CD4-positive, alpha-beta T cell treated with Interleukin-15 for 4 hours (primary cell): ENCODE results near the gene ZDHHC24.

Experiments used
- DNase-seq: peaks from one replicate; pipeline ENCODE4 v3.0.0-alpha.2; 2020; ENCODE audit warnings: low spot score

Gene ZDHHC24

DNA sequence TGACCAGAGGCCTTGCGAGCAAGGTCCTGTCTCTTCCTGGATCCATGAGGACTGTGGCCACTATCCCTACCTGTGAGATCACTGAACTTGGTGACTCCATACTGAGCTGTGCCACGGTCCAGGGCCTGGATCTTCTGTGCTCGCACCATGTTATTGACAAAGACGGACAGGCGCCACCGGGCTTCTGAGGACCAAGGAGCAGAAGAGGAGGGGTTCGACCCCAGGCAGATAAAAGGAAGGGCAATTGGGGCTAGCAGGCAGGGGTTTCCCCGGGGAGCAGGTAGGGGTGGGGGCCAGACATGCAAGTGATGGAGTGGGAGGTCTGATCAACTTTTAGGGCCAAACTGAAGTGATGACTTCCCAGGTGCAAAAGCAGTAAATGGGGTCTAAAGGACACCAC, 20.4 kb upstream of the ZDHHC24 start:
- no peak for DNase-seq

DNA sequence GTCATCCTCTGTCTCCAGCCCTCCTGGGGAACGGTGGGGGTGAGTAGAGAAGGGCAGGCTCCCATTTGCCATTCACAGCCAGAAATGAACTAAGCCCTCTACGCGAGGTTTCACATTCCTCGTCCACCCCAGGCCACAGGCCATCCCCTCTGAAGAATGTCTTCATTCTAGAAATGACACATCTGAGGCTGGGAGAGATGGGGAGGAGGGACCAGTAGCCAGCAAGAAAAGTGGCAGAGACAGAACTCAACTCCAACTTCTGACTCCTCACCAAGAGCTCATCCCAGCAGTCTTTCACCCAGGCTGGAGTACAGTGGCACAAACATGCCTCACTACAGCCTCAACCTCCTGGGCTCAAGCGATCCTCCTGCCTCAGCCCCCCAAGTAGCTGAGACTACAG, 19.1 kb upstream of the ZDHHC24 start:
- no peak for DNase-seq

DNA sequence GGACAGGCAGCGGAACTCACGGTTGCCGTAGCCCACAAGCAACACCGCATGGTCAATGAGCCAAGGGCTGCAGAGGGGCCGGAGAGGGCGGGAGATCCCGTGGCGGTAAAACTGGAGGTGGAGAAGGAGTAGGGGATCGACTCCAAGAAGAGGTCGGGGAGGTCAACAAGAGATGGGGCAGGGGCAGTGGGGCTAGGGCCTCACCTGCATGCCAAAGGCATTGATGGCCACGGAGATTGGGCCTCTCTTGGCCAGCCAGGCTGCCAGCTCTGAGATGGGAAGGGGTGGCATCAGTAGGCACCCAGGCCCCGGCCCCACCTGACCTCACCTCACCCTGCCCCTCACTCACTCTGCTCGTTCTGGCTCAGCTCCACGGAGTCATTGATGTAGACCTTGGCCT, 18.7 kb upstream of the ZDHHC24 start:
- DNase-seq = no peak

DNA sequence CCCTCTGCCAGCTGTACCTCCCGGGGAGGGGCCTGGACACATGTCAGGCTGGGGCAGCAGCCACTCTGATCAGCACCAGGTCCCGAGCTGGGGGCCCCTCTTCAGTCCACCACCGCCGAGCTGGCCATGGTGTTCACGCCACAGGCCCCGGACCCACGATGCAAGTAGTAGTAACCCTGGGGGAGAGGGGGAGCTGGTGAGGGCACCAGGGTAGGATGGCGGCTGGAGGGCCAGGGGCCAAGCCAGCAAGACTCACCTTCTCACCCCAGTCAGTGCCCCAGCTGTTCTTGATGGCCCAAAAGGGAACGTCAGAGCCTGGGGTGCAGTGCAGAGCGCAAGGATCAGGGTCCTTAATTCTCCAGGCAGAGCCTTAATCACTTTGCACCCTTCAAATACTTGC, 18.0 kb upstream of the ZDHHC24 start:
- DNase-seq = no peak

DNA sequence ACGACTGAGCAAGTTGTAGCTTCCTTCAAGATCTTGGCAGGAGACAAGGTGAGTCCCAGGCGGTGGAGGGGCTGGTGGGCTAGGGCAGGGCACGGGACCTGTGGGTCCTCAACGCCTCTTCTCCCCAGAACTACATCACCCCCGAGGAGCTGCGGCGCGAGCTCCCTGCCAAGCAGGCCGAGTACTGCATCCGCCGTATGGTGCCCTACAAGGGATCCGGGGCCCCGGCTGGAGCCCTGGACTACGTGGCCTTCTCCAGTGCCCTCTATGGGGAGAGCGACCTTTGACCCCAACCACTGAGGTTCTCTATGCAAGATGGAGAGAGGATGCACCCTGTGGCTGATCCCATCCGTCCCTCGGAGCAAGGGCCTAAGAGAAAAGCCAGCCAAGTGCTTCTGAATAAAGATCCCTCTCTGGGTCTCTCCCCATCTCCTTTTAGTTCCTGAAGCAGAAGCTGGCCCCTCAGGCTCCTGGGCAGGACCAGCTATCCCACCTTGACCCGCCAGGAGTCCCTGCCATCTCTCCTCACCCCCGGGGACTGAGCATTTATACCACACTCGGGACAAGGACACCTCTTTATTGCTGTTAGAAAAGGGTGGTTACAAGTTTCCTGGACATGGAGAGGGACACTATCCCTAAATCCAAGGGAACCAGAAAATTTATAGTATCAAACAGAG, 17.2 kb upstream of the ZDHHC24 start:
- no peak for DNase-seq

DNA sequence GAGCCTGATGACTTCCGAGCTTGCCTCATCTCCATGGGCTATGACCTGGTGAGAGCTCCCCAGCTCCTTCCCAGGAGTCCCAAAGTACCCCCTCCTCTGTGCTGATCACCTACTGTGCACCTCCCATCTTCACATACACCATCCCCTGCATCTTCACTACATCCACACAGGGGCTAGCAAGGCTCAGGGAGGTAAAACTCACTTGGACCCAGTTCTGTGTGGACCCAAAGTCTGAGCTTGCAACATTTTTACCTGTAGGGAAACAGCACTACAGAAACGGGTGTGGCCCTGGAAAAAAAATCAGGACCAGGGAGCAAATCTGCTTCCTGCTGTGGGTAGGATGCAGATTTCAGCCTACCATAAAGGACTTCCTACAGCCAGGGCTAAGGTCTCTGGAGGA, 16.4 kb upstream of the ZDHHC24 start:
- no peak for DNase-seq

DNA sequence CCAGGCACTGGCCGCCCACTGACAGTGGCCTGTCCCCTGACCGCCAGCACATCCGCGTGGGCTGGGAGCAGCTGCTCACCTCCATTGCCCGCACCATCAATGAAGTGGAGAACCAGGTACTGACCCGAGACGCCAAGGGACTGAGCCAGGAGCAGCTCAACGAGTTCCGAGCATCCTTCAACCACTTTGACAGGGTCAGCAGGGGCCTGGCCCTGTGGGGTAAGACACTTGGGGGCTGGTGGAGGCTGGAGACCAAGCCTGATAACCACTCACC, 16.1 kb upstream of the ZDHHC24 start:
- no peak for DNase-seq

DNA sequence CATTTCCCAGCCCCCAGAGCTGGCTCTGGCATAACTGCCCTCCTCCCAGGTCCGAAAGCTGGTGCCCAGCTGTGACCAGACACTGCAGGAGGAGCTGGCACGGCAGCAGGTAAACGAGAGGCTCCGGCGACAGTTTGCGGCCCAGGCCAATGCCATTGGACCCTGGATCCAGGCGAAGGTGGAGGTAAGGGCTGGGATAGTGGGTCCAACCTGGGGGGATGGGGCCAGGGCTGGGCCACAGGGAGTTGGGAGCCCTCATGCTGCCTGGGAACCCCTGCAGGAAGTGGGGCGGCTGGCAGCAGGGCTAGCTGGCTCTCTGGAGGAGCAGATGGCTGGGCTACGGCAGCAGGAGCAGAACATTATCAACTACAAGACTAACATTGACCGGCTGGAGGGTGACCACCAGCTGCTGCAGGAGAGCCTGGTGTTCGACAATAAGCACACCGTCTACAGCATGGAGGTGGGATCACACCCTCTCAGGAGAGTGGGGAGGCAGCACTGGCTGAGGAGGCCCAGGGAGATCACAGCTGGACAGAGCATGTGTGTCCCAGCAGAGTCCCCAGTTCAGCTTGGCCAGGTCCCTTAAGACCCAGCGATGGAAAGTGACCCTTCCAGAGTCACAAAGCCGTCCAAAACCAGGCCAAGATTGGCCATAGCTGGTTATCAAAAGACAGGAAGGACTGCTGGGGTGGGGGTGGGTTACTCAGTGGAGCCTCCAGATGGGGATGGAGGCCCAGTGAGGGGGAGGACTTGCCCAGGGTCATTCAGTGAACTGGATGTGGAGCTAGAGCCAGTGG, 15.5 kb upstream of the ZDHHC24 start:
- DNase-seq = no peak

DNA sequence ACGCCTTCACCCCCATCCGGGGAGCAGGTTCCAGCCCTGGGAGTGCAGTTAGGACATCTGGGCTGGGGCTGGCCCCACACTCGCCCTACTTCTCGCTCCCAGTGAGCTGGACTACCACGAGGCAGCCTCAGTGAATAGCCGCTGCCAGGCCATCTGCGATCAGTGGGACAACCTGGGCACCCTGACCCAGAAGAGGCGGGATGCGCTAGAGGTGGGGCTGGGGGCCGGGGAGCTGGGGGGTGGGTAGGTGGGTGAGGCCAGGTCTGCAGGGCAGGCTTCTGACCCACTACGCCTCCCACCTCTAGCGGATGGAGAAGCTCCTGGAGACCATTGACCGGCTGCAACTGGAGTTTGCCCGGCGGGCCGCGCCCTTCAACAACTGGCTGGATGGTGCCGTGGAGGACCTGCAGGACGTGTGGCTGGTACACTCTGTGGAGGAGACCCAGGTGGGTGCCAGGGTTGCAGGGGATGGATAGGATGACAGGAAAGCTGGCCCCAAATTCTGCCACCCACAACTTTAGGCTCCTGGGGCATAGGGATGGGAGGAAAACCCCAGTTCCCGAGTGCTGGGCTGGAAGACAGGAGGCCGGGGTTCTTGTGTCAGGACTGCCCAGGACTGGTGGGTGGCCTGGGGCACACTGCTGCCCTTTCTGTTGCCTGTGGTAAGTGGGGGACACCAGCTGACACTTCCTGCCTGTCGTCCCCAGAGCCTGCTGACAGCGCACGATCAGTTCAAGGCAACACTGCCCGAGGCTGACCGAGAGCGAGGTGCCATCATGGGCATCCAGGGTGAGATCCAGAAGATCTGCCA, 14.2 kb upstream of the ZDHHC24 start:
- DNase-seq = no peak

DNA sequence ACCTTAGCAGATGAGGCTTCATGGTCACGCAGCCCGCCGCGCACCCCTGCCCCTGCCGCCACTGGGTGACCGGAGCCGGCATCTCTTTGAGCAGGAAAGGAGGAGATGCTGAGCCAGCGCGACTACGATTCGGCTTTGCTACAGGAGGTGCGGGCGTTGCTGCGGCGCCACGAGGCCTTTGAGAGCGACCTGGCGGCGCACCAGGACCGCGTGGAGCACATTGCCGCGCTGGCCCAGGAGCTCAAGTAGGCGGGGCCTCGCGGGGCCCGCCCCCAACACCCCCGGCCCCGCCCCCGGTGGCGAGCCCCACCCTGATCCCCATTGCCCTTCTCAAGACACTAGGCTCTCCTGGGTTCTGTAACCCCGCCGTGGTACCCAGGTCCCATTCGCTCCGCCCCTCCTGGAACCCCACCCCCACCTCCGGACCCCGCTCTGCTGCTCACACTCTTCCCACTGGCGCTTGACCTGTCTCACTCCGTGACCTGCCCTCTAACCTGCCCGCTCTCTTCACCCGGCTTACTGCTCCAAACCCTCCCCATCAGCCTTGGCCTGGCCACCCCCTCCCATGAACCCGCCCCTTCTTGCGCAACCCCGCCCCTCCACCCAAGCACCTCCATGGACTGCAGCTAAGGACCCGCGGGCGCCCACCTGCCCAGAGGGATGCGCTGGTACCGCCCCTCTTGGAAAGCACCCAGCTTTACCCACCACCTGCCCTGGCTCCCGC, 13.5 kb upstream of the ZDHHC24 start:
- peak; percentile 16 for DNase-seq

DNA sequence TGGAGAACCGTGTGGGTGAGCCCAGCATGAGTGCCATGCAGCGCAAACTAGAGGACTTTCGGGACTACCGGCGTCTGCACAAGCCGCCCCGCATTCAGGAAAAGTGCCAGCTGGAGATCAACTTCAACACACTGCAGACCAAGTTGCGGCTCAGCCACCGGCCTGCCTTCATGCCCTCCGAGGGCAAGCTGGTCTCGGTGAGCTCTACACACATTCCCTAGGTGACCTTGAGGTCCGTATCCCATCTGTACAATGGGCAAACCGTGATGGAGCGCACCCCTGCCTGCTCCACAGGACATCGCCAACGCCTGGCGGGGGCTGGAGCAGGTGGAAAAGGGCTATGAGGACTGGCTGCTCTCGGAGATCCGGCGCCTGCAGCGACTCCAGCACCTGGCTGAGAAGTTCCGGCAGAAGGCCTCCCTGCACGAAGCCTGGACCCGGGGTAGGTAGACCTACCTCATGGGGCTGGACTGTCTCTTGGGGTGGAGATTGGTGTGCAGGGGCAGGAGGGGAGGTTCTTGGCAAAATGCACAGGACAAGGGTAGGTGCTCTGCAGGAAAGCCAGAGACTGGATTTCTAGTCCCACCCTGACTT, 12.0 kb upstream of the ZDHHC24 start:
- no peak for DNase-seq

DNA sequence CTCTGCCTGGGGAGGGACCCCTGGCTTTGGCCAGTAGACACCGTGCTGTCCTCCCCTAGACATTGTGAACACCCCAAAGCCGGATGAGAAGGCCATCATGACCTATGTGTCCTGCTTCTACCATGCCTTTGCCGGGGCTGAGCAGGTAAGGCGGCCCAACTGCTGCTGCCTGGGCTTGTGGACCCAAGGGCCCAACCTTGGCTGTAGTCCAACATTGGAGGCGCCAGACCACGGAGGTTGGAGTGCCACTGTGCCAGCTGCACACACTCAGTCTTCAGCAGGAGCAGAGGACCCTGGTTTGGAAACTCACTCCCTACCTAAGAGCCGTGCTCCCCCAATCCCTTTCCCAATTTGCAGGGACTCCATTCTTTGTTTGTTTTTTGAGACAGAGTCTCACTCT, 10.2 kb upstream of the ZDHHC24 start:
- no peak for DNase-seq

DNA sequence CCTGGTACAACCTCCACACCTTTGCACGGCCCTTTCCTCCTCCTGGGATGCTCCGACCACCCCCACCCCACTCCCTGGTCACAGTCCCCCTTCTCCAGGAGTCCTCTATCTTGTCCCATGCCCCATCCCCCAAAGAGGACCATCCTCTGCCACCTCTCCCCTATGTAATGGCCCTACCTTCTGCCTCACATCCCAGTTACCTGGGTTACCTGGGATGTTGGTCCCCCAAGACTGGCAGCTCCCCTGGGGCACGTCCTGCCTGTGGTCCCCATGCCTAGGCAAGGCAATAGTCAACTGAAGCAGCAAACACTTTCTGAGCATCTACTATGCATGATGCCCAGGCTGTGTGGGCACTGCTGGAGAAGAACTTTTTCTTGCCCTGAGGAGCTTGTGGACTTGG, 9.6 kb upstream of the ZDHHC24 start:
- DNase-seq = no peak

DNA sequence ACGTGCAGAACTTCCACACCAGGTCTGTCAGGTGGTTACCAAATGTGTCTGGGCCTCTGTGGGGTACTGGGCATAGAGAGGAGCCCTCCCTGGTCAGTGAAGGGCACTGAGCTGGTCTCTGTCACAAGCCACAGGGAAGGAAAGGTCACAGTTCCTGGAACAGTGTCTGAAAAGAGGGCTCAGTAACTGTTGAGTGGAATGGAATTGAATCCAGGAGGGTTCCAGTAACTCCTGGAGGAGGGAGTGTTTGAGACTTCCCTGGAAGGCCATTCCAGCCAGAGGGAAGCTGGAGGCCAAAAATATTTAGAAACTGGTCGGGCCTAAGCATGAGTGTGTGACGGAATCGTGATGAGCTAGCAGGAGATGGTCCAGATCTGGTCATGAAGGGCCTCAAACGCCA, 8.8 kb upstream of the ZDHHC24 start:
- no peak for DNase-seq

DNA sequence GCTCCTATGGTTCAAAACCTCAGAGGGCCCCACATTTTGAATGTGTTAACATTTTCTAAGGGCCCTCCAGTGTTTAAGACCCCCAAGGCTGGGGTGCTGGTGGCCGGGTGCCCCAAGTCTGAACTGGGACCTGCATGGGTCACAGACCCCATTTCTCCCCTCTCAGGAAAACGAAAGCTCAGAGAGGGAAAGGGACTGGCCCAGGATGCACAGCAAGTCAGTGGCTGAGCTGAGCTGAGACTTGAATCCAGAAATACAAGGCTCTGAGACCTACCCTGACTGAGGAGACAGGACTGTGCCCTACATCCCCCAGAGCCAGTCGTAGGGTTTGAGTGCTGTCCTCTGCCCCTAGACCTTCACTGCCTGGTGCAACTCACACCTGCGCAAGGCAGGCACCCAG, 5.0 kb upstream of the ZDHHC24 start:
- no peak for DNase-seq

DNA sequence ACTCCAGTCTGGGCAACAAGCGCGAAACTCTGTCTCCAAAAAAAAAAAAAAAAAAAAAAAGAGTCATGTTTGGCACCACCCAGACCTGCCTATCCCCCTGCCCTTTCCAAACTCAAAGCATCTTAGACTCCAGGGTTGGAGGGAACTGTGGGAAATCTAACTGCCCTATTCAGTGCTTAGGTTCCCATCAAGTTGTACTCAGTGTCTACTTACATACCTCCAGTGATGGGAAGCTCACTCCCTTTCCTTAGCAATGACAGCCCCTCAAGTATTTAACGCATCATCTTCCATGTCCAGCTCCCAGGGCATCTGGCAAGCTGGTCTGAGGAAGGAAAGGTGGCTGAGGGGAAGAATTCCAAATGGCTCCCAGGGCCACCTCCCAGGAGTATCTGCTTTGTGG, 3.8 kb upstream of the ZDHHC24 start:
- DNase-seq = no peak

DNA sequence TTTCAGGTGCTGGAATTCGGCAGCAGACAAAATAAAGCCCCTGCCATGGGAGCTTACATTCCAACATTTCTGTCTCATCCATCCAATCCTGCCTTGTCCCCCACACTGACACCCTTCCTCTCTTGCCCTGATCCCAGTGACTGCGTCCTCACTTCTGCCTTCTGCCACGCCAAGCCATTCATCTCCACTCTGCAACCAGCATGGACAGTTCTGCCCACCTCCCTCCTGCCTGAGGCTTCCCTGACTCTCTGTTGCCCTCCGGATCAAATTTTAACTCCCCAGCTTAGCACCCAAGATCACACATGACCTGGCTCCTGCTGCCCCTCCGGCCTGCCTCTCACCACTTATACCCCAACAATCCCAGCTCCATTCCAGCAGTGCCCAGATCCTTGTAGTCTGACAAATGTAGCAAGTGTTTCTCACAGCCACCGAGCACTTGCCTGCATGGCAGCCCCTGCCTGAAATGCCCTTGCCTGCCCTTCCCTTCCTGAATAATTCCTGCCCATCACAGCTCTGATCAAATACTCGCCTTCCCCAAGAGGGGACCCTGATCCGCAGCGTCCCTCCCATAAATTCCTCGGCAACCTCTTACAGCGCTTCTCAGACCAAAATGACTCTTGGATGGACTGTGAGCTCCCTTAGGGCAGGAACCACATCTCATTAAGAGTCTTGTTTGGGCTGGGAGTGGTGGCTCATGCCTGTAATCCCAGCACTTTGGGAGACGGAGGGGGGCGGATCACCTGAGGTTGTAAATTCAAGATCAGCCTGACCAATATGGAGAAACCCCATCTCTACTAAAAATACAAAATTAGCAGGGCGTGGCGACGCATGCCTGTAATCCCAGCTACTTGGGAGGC, 3.2 kb upstream of the ZDHHC24 start:
- DNase-seq = no peak

DNA sequence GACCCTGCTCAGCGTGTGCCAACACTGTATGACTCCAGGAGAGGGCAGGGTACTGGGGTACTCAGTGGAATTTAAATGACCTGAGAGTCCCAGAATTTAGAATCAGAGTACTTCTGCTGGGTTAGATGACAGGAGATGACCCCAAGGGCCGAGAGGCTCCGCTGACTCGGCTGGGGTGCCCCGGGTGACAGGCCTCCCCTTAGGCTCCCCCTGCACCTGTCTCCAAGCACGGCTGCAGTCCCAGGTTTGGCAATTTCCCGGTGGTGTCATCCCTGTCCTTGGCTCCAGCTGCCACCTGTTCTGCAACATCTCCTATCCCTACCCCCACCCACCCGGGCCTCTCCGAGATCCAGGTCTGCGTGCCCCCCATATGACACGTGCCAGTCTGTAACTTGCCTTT, 2.2 kb upstream of the ZDHHC24 start:
- no peak for DNase-seq

DNA sequence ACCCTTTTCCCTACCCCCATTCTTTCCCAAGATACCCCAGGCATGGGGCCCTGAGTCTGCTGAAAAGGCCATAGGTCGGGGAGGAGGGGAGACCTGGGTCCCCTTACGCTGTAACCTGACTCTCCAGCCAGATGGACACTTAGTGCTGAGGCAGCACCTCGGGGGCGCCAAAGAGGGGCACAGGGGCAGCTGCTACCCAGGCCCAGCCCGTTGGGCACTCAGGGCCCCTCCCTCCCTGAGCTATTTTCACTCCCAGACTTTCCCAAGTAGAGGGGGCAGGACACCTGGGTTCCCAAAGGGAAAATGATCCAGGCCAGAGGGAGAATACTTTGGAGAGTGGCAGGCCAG, 1.8 kb upstream of the ZDHHC24 start:
- no peak for DNase-seq

DNA sequence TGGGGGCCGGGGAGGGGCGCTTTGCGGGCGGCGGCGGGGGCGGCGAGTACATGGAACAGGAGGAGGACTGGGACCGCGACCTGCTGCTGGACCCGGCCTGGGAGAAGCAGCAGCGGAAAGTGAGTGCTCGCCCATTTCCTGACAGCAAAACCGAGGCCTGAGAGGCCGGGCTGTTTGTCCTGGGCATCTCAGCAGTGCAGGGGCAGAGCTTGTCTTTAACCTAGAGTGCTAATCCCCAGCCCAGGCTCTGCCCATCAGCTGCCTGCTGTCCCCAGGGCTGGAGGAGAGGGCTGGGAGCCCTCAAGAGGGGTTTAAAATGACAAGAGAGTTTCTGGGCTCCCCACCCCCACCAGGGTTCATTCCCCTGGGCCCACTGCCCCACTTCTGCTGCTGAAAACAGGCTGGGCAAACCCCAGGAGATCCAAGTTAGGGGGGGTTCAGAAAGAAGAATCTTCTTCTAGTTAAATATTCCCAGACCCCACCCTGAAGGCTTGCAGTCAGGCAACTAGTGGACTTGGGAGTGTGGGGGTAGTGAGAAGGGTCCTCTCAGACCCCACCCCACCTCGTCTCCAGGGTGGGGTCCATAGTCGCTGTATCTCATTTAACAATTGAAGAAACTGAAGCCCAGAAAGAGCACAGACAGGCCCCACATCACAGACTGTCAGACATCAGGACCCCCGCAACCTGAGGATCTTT, 1.3 kb upstream of the ZDHHC24 start:
- no peak for DNase-seq
